Effector CD8-positive, alpha-beta T cell (primary cell): Measurements from ENCODE around the gene IL13.
"Not testable (repeated sequence)": the region's sequence is repeated elsewhere in the genome, so short reads cannot be mapped to it uniquely, and the experiment has no call there.

Experiments used
- DNase-seq: peaks from one replicate; lab custom pipeline; 2025; lab: John Stamatoyannopoulos, UW

The IL13 gene

GRCh38 chr5:132688536-132689339 is 30.8 kb downstream of the IL13 start:
- no peak for DNase-seq

- no peak for DNase-seq
These were observed 31.5 kb downstream of the IL13 start for GRCh38 chr5:132689513-132689912.

GRCh38 chr5:132690156-132690555 is 32.2 kb downstream of the IL13 start:
- DNase-seq, result no peak

- not testable (repeated sequence) for DNase-seq
These were observed 34.0 kb downstream of the IL13 start for GRCh38 chr5:132691755-132692631.

GRCh38 chr5:132692632-132692967 is 34.6 kb downstream of the IL13 start:
- DNase-seq, result no peak

GRCh38 chr5:132695956-132696355 is 38.0 kb downstream of the IL13 start:
- no peak for DNase-seq

GRCh38 chr5:132704875-132705274 is 46.9 kb downstream of the IL13 start:
- DNase-seq, result no peak

- no peak for DNase-seq
These were observed 50.7 kb downstream of the IL13 start for GRCh38 chr5:132708645-132709044.
